Measurements from ENCODE around the gene DNAJC16.

DNA sequence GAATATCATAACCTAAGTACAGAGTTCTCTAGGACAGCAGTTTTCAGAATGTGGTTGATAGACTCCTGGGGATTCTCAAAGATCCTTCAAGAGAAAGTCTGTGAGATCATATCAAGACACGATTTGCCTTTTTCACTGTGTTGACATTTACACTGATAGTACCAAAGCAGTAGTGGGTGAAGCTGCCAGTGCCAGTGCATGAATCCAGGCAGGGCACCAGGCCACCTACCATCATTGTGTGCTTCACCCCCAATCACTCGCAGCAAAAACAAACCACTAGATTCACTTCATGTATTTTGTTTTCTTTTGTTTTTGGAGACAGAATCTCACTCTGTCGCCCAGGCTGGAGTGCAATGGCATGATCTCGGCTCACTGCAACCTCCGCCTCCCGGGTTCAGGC, 23.9 kb downstream of the DNAJC16 start:
- TF ChIP-seq POLR2A (IDR thresholded peaks at IDR 0.05) (no peak), POLR2AphosphoS5 (IDR thresholded peaks at IDR 0.05) (no peak)
- TF ChIP-seq, protein P1, sequence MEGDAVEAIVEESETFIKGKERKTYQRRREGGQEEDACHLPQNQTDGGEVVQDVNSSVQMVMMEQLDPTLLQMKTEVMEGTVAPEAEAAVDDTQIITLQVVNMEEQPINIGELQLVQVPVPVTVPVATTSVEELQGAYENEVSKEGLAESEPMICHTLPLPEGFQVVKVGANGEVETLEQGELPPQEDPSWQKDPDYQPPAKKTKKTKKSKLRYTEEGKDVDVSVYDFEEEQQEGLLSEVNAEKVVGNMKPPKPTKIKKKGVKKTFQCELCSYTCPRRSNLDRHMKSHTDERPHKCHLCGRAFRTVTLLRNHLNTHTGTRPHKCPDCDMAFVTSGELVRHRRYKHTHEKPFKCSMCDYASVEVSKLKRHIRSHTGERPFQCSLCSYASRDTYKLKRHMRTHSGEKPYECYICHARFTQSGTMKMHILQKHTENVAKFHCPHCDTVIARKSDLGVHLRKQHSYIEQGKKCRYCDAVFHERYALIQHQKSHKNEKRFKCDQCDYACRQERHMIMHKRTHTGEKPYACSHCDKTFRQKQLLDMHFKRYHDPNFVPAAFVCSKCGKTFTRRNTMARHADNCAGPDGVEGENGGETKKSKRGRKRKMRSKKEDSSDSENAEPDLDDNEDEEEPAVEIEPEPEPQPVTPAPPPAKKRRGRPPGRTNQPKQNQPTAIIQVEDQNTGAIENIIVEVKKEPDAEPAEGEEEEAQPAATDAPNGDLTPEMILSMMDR (IDR thresholded peaks at IDR 0.05) = no peak
